Measurements from ENCODE around the gene CDYL2.

CDYL2 gene

GRCh38 chr16:80784951-80785350 lies 19.4 kb downstream of the CDYL2 start:
- Histone ChIP-seq H3K27me3 (ENCODE audit: low read depth, low read length) (no peaks in the 10 kb centered on the region), H3K36me3 (ENCODE audit: control insufficient read depth in 1 of 2, insufficient read depth in 2 of 2, low read length in 2 of 2) (no peaks in the 10 kb centered on the region), H3K27ac (ENCODE audit: low read length) (no peak overlapping the region), H3K4me1 (ENCODE audit: control insufficient read depth in 1 of 2, insufficient read depth in 2 of 2, low read length in 2 of 2) (no peaks in the 10 kb centered on the region), H3K4me3 (ENCODE audit: low read depth in 1 of 2, low read length in 2 of 2) (no peak overlapping the region), H3K9me3 (ENCODE audit: control insufficient read depth in 1 of 2, low read length in 2 of 2) (peaks cover 0 to 20% of the 10 kb centered on the region in 2 donors)

GRCh38 chr16:80778703-80779102 lies 25.7 kb downstream of the CDYL2 start:
- Histone ChIP-seq H3K27ac (ENCODE audit: low read length) (no peak overlapping the region), H3K36me3 (ENCODE audit: control insufficient read depth in 1 of 2, insufficient read depth in 2 of 2, low read length in 2 of 2) (no peaks in the 10 kb centered on the region), H3K4me1 (ENCODE audit: control insufficient read depth in 1 of 2, insufficient read depth in 2 of 2, low read length in 2 of 2) (no peaks in the 10 kb centered on the region), H3K4me3 (ENCODE audit: low read depth in 1 of 2, low read length in 2 of 2) (no peak overlapping the region), H3K27me3 (ENCODE audit: low read depth, low read length) (no peaks in the 10 kb centered on the region), H3K9me3 (ENCODE audit: control insufficient read depth in 1 of 2, low read length in 2 of 2) (peaks cover 0 to 17% of the 10 kb centered on the region in 2 donors)

GRCh38 chr16:80776856-80777255 lies 27.5 kb downstream of the CDYL2 start:
- H3K4me1 ChIP-seq (ENCODE audit: control insufficient read depth in 1 of 2, insufficient read depth in 2 of 2, low read length in 2 of 2), result no peaks in the 10 kb centered on the region
- H3K4me3 ChIP-seq (ENCODE audit: low read depth in 1 of 2, low read length in 2 of 2), result no peak overlapping the region
- H3K36me3 ChIP-seq (ENCODE audit: control insufficient read depth in 1 of 2, insufficient read depth in 2 of 2, low read length in 2 of 2), result no peaks in the 10 kb centered on the region
- peaks cover 0 to 10% of the 10 kb centered on the region in 2 donors for H3K9me3 ChIP-seq (ENCODE audit: control insufficient read depth in 1 of 2, low read length in 2 of 2)
- H3K27me3 ChIP-seq (ENCODE audit: low read depth, low read length), result no peaks in the 10 kb centered on the region
- no peak overlapping the region for H3K27ac ChIP-seq (ENCODE audit: low read length)

GRCh38 chr16:80775450-80775849 lies 28.9 kb downstream of the CDYL2 start:
- H3K27ac ChIP-seq (ENCODE audit: low read length), result no peak overlapping the region
- H3K36me3 ChIP-seq (ENCODE audit: control insufficient read depth in 1 of 2, insufficient read depth in 2 of 2, low read length in 2 of 2), result no peaks in the 10 kb centered on the region
- no peaks in the 10 kb centered on the region for H3K27me3 ChIP-seq (ENCODE audit: low read depth, low read length)
- no peak overlapping the region for H3K4me3 ChIP-seq (ENCODE audit: low read depth in 1 of 2, low read length in 2 of 2)
- no peaks in the 10 kb centered on the region for H3K4me1 ChIP-seq (ENCODE audit: control insufficient read depth in 1 of 2, insufficient read depth in 2 of 2, low read length in 2 of 2)
- H3K9me3 ChIP-seq (ENCODE audit: control insufficient read depth in 1 of 2, low read length in 2 of 2), result peaks cover 0 to 11% of the 10 kb centered on the region in 2 donors

GRCh38 chr16:80766798-80767197 lies 37.6 kb downstream of the CDYL2 start:
- Histone ChIP-seq H3K4me3 (ENCODE audit: low read depth in 1 of 2, low read length in 2 of 2) (no peak overlapping the region), H3K27me3 (ENCODE audit: low read depth, low read length) (no peaks in the 10 kb centered on the region), H3K4me1 (ENCODE audit: control insufficient read depth in 1 of 2, insufficient read depth in 2 of 2, low read length in 2 of 2) (no peaks in the 10 kb centered on the region), H3K36me3 (ENCODE audit: control insufficient read depth in 1 of 2, insufficient read depth in 2 of 2, low read length in 2 of 2) (peaks cover 0 to 3% of the 10 kb centered on the region in 2 donors), H3K27ac (ENCODE audit: low read length) (no peak overlapping the region), H3K9me3 (ENCODE audit: control insufficient read depth in 1 of 2, low read length in 2 of 2) (peaks cover 10 to 22% of the 10 kb centered on the region in 2 donors)

GRCh38 chr16:80759419-80760162 lies 44.8 kb downstream of the CDYL2 start:
- no peaks in the 10 kb centered on the region for H3K27me3 ChIP-seq (ENCODE audit: low read depth, low read length)
- H3K9me3 ChIP-seq (ENCODE audit: control insufficient read depth in 1 of 2, low read length in 2 of 2), result no peaks in the 10 kb centered on the region
- peaks cover 0 to 3% of the 10 kb centered on the region in 2 donors for H3K36me3 ChIP-seq (ENCODE audit: control insufficient read depth in 1 of 2, insufficient read depth in 2 of 2, low read length in 2 of 2)
- no peak overlapping the region for H3K27ac ChIP-seq (ENCODE audit: low read length)
- H3K4me1 ChIP-seq (ENCODE audit: control insufficient read depth in 1 of 2, insufficient read depth in 2 of 2, low read length in 2 of 2), result no peaks in the 10 kb centered on the region
- no peak overlapping the region for H3K4me3 ChIP-seq (ENCODE audit: low read depth in 1 of 2, low read length in 2 of 2)

GRCh38 chr16:80754476-80754875 lies 49.9 kb downstream of the CDYL2 start:
- no peaks in the 10 kb centered on the region for H3K9me3 ChIP-seq (ENCODE audit: control insufficient read depth in 1 of 2, low read length in 2 of 2)
- H3K4me1 ChIP-seq (ENCODE audit: control insufficient read depth in 1 of 2, insufficient read depth in 2 of 2, low read length in 2 of 2), result peaks cover 0 to 6% of the 10 kb centered on the region in 2 donors
- H3K4me3 ChIP-seq (ENCODE audit: low read depth in 1 of 2, low read length in 2 of 2), result no peak overlapping the region
- H3K27ac ChIP-seq (ENCODE audit: low read length), result no peak overlapping the region
- no peaks in the 10 kb centered on the region for H3K27me3 ChIP-seq (ENCODE audit: low read depth, low read length)
- H3K36me3 ChIP-seq (ENCODE audit: control insufficient read depth in 1 of 2, insufficient read depth in 2 of 2, low read length in 2 of 2), result no peaks in the 10 kb centered on the region

- H3K27ac ChIP-seq (ENCODE audit: low read length), result no peak overlapping the region
- peaks cover 0 to 6% of the 10 kb centered on the region in 2 donors for H3K4me1 ChIP-seq (ENCODE audit: control insufficient read depth in 1 of 2, insufficient read depth in 2 of 2, low read length in 2 of 2)
- no peak overlapping the region for H3K4me3 ChIP-seq (ENCODE audit: low read depth in 1 of 2, low read length in 2 of 2)
- H3K9me3 ChIP-seq (ENCODE audit: control insufficient read depth in 1 of 2, low read length in 2 of 2), result no peaks in the 10 kb centered on the region
- H3K27me3 ChIP-seq (ENCODE audit: low read depth, low read length), result no peaks in the 10 kb centered on the region
- H3K36me3 ChIP-seq (ENCODE audit: control insufficient read depth in 1 of 2, insufficient read depth in 2 of 2, low read length in 2 of 2), result no peaks in the 10 kb centered on the region
These were observed 51.9 kb downstream of the CDYL2 start for GRCh38 chr16:80752541-80752940.

GRCh38 chr16:80751167-80751566 lies 53.2 kb downstream of the CDYL2 start:
- Histone ChIP-seq H3K36me3 (ENCODE audit: control insufficient read depth in 1 of 2, insufficient read depth in 2 of 2, low read length in 2 of 2) (no peaks in the 10 kb centered on the region), H3K9me3 (ENCODE audit: control insufficient read depth in 1 of 2, low read length in 2 of 2) (no peaks in the 10 kb centered on the region), H3K27me3 (ENCODE audit: low read depth, low read length) (no peaks in the 10 kb centered on the region), H3K4me1 (ENCODE audit: control insufficient read depth in 1 of 2, insufficient read depth in 2 of 2, low read length in 2 of 2) (peaks cover 0 to 6% of the 10 kb centered on the region in 2 donors), H3K4me3 (ENCODE audit: low read depth in 1 of 2, low read length in 2 of 2) (no peak overlapping the region), H3K27ac (ENCODE audit: low read length) (no peak overlapping the region)

- H3K27me3 ChIP-seq (ENCODE audit: low read depth, low read length), result no peaks in the 10 kb centered on the region
- no peaks in the 10 kb centered on the region for H3K36me3 ChIP-seq (ENCODE audit: control insufficient read depth in 1 of 2, insufficient read depth in 2 of 2, low read length in 2 of 2)
- H3K27ac ChIP-seq (ENCODE audit: low read length), result no peak overlapping the region
- no peak overlapping the region for H3K4me3 ChIP-seq (ENCODE audit: low read depth in 1 of 2, low read length in 2 of 2)
- peaks cover 0 to 1% of the 10 kb centered on the region in 2 donors for H3K4me1 ChIP-seq (ENCODE audit: control insufficient read depth in 1 of 2, insufficient read depth in 2 of 2, low read length in 2 of 2)
- no peaks in the 10 kb centered on the region for H3K9me3 ChIP-seq (ENCODE audit: control insufficient read depth in 1 of 2, low read length in 2 of 2)
These were observed 58.2 kb downstream of the CDYL2 start for GRCh38 chr16:80746231-80746630.

- peaks cover 4 to 7% of the 10 kb centered on the region in 2 donors for H3K9me3 ChIP-seq (ENCODE audit: control insufficient read depth in 1 of 2, low read length in 2 of 2)
- H3K4me1 ChIP-seq (ENCODE audit: control insufficient read depth in 1 of 2, insufficient read depth in 2 of 2, low read length in 2 of 2), result no peaks in the 10 kb centered on the region
- H3K27ac ChIP-seq (ENCODE audit: low read length), result no peak overlapping the region
- H3K36me3 ChIP-seq (ENCODE audit: control insufficient read depth in 1 of 2, insufficient read depth in 2 of 2, low read length in 2 of 2), result no peaks in the 10 kb centered on the region
- no peak overlapping the region for H3K4me3 ChIP-seq (ENCODE audit: low read depth in 1 of 2, low read length in 2 of 2)
- H3K27me3 ChIP-seq (ENCODE audit: low read depth, low read length), result no peaks in the 10 kb centered on the region
These were observed 59.5 kb downstream of the CDYL2 start for GRCh38 chr16:80744856-80745255.

GRCh38 chr16:80743772-80744171 lies 60.6 kb downstream of the CDYL2 start:
- H3K9me3 ChIP-seq (ENCODE audit: control insufficient read depth in 1 of 2, low read length in 2 of 2), result peaks cover 7 to 9% of the 10 kb centered on the region in 2 donors
- no peak overlapping the region for H3K4me3 ChIP-seq (ENCODE audit: low read depth in 1 of 2, low read length in 2 of 2)
- H3K27me3 ChIP-seq (ENCODE audit: low read depth, low read length), result no peaks in the 10 kb centered on the region
- no peaks in the 10 kb centered on the region for H3K4me1 ChIP-seq (ENCODE audit: control insufficient read depth in 1 of 2, insufficient read depth in 2 of 2, low read length in 2 of 2)
- no peak overlapping the region for H3K27ac ChIP-seq (ENCODE audit: low read length)
- no peaks in the 10 kb centered on the region for H3K36me3 ChIP-seq (ENCODE audit: control insufficient read depth in 1 of 2, insufficient read depth in 2 of 2, low read length in 2 of 2)
